Right atrium auricular region (tissue), 2 donors: Measurements from ENCODE around the gene DDHD1. TPM values are rescaled to one million over a fixed set of nuclear protein-coding genes. Genes with fewer than 3 reads are reported as not detected.
"Not testable (repeated sequence)": the region's sequence is repeated elsewhere in the genome, so short reads cannot be mapped to it uniquely, and the experiment has no call there.

Experiments
- DNase-seq: peaks from one replicate; pipeline ENCODE4 v3.0.0-alpha.2; 2019; ENCODE audit warnings: low spot score
- H3K27ac ChIP-seq, 2 donors: fragments of 200-600 bp; sonication (generic); 1 replicate in 1 of 2; 2 replicates in 1 of 2; pipeline ENCODE4 v1.5.1; 2016 to 2019
- H3K27me3 ChIP-seq, 2 donors: fragments of 200-600 bp; sonication (generic); one replicate each; pipeline versions ENCODE4 v1.5.1 to v1.6.0; 2017 to 2019
- H3K36me3 ChIP-seq: fragments of 200-600 bp; sonication (generic); one replicate; pipeline ENCODE4 v1.5.1; 2016
- H3K4me1 ChIP-seq, 2 donors: fragments of 200-600 bp; sonication (generic); one replicate each; pipeline versions ENCODE4 v1.5.1 to v1.6.0; 2017 to 2019
- H3K4me3 ChIP-seq, 2 donors: fragments of 200-600 bp; sonication (generic); 1 replicate in 1 of 2; 2 replicates in 1 of 2; pipeline ENCODE4 v1.5.1; 2017 to 2019; ENCODE audit warnings: mild to moderate bottlenecking in 1 of 2, moderate library complexity in 1 of 2
- H3K9me3 ChIP-seq, 2 donors: fragments of 200-600 bp; sonication (generic); one replicate each; pipeline ENCODE4 v1.5.1; 2019
- total RNA-seq, 2 donors: library from RNA; depleted of rRNA; stranded (reverse); fragments of >200 nt; gene quantifications; one replicate each; pipeline ENCODE4 v1.1.0, GENCODE V29; 2016
- TF ChIP-seq, protein P1 (sequence below), 2 donors: fragments of 200-600 bp; sonication (generic); IDR thresholded peaks; one replicate each; pipeline ENCODE4 v1.5.1; 2019; ENCODE audit warnings: antibody characterized with exemption in 2 of 2

DDHD1 gene
- total RNA-seq, 2 donors from 2014 or later, result 6.9 to 8.6 TPM

DNA sequence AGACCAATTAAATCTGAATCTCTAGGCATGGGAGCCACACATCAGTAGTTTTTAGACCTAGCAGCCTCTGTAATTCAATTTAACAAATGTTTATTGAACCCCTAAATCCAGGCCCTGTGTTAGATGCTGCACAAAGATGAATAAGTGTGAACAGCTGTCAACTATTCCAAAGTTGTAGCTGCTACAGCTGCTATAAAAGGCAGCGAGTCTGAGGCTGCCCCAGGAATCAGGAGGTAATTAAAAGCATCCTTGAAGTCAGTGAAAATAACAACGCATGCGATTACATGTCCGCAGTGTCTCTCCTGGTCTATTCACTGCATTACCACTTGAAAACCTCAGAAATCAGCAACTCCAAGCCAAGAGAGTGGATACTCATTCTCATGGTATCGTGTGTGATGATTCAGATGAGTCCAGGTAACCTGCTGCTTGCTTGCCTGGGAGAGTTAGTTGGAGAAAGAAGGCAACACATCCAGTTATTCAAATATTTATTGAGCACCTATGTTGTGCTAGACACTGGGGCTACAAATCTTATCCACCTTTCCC lies 34.9 kb upstream of the DDHD1 start:
- H3K9me3 ChIP-seq, result no peaks in the 10 kb centered on the region
- H3K27ac ChIP-seq, result no peak overlapping the region
- DNase-seq, result no peak
- TF ChIP-seq, protein P1, sequence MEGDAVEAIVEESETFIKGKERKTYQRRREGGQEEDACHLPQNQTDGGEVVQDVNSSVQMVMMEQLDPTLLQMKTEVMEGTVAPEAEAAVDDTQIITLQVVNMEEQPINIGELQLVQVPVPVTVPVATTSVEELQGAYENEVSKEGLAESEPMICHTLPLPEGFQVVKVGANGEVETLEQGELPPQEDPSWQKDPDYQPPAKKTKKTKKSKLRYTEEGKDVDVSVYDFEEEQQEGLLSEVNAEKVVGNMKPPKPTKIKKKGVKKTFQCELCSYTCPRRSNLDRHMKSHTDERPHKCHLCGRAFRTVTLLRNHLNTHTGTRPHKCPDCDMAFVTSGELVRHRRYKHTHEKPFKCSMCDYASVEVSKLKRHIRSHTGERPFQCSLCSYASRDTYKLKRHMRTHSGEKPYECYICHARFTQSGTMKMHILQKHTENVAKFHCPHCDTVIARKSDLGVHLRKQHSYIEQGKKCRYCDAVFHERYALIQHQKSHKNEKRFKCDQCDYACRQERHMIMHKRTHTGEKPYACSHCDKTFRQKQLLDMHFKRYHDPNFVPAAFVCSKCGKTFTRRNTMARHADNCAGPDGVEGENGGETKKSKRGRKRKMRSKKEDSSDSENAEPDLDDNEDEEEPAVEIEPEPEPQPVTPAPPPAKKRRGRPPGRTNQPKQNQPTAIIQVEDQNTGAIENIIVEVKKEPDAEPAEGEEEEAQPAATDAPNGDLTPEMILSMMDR (IDR thresholded peaks at IDR 0.05), result no peak
- no peaks in the 10 kb centered on the region for H3K27me3 ChIP-seq
- no peaks in the 10 kb centered on the region for H3K4me1 ChIP-seq
- H3K4me3 ChIP-seq, result no peak overlapping the region
- no peaks in the 10 kb centered on the region for H3K36me3 ChIP-seq

DNA sequence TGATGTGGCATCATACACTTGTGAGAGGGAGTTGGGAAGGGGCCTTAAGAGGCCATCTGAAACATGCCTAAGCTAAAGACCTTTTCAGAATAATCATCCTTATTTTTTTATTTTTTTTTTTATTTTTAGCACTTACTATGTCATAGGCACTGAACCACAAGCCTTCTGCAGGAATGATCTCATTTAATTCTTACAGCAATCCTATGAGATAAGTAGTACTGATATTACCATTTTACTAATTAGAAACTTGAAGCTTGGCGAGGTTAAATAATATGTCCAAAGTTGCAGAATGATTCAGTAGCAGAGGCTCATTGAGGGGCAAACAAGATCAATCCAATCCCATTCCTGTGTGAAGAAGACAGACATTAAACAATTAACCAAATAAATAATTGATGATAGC lies 33.4 kb upstream of the DDHD1 start:
- no peak for DNase-seq

DNA sequence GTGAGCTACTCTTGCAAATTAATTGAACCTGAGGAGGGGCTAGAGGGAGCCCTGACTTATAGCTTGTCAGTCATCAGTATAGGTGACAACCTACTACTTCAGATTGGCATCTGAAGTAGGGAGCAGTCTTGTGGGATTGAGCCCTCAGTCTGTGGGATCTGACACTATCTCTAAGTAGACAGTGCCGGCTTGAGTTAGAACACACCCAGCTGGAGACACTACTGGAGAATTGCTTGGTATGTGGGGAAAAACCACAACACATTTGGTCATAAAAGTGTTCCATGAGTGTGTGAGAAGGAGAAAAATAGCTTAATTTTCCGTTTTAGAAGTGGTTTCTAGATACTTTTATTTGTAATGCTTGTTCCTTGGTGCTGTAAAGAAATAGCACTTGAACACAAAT lies 30.5 kb upstream of the DDHD1 start:
- no peak for DNase-seq
- TF ChIP-seq, protein P1 (IDR thresholded peaks at IDR 0.05), result no peak
- no peaks in the 10 kb centered on the region for H3K36me3 ChIP-seq
- no peaks in the 10 kb centered on the region for H3K9me3 ChIP-seq
- no peaks in the 10 kb centered on the region for H3K27me3 ChIP-seq
- no peak overlapping the region for H3K4me3 ChIP-seq
- no peak overlapping the region for H3K27ac ChIP-seq
- H3K4me1 ChIP-seq, result no peaks in the 10 kb centered on the region

More for the DNA sequence above, 33.4 kb upstream of the DDHD1 start:
- Histone ChIP-seq H3K9me3 (no peaks in the 10 kb centered on the region), H3K4me1 (no peaks in the 10 kb centered on the region), H3K27ac (no peak overlapping the region), H3K27me3 (no peaks in the 10 kb centered on the region), H3K4me3 (no peak overlapping the region), H3K36me3 (no peaks in the 10 kb centered on the region)
- TF ChIP-seq, protein P1 (IDR thresholded peaks at IDR 0.05), result no peak

DNA sequence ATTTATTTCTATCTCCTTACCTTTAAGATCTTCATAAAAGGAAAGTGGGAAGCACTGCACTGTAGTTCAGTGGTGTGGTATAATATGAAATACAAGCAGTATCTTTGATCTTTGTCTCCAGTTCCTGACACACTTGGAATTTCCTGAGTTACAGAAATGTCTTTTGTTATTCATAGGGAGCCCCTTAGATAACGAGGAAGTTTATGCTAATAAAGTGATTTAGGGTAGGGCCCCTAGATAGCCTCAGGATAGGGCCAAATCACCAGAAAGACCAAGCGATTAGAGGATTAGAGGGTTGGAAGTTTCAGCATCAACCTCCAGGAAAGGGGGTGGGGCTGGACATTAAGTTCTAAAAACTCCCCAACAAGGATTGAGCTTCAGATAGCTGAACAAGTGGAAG lies 29.9 kb upstream of the DDHD1 start:
- Histone ChIP-seq H3K27ac (no peak overlapping the region), H3K4me1 (no peaks in the 10 kb centered on the region), H3K9me3 (no peaks in the 10 kb centered on the region), H3K36me3 (no peaks in the 10 kb centered on the region), H3K27me3 (no peaks in the 10 kb centered on the region), H3K4me3 (no peak overlapping the region)
- TF ChIP-seq, protein P1 (IDR thresholded peaks at IDR 0.05), result no peak
- DNase-seq, result no peak

DNA sequence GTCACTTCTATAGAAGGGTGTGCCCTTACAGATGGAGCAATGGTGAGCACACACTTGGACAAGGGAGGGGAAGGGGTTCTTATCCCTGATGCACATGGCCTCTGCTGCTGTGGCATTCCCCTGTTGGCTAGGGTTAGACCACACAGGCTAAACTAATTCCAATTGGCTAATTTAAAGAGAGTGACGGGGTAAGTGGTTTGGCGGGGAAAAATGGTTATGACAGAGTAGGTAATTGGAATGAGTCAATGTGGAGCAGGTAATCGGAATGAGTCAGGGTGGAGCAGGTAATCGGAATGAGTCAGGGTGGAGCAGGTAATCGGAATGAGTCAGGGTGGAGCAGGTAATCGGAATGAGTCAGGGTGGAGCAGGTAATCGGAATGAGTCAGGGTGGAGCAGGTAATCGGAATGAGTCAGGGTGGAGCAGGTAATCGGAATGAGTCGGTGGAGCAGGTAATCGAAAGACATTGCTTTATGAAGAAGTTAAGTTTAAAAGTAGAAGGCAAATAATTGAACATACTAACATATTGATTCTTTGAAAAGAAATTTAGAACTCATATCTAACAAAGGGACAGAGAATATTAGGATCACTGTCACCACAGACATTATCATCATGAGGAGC lies 28.4 kb upstream of the DDHD1 start:
- H3K27ac ChIP-seq, H3K27me3 ChIP-seq, H3K36me3 ChIP-seq, H3K4me1 ChIP-seq, H3K9me3 ChIP-seq, DNase-seq, H3K4me3 ChIP-seq: not testable (repeated sequence)

DNA sequence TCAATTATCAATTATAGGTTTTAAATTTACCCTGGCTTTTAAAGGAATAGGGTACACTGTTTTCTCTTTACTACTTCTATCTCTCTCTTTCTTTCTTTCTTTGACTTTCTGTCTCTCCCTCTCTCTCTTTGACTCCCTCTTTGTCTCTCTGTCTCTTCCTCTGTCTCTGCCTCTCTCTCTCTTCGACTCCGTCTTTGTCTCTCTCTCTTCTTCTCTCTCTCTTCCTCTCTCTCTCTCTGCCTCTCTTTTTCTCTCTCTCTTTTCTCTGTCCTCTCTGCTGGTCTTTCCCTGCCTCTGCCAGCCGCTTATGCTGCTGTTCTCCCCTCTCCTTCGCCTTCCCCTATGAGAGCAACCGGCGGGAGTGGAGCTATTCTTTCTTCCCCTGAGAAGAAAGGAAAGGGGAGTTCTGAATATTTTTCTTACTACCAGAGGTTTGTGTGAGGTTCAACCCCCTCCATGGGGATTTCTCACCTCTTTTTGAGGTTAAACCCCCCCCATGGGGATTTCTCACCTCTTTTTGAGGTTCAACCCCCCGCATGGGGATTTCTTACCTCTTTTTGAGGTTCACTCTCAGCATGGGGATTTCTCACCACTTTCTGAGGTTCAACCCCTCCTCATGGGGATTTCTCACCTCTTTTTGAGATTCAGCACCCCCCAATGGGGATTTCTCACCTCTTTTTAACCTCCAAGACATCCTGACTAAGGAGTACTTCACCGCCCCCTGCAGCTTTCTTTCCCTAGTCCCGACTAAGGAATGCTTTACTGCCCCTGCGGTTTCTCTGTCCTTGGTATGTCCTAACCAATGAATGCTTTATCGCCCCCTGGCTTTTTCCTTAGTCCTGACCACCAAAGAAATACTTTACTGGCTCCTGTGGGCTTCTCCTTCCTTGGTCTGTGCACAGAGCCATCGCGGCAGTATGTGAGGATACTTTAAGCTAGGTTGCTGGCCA lies 27.4 kb upstream of the DDHD1 start:
- Histone ChIP-seq H3K36me3 (no peaks in the 10 kb centered on the region), H3K27ac (no peak overlapping the region), H3K4me3 (no peak overlapping the region), H3K4me1 (no peaks in the 10 kb centered on the region), H3K9me3 (no peaks in the 10 kb centered on the region), H3K27me3 (no peaks in the 10 kb centered on the region)
- DNase-seq, result no peak
- TF ChIP-seq, protein P1 (IDR thresholded peaks at IDR 0.05), result peak in 1 of 2 donors; percentile 15

DNA sequence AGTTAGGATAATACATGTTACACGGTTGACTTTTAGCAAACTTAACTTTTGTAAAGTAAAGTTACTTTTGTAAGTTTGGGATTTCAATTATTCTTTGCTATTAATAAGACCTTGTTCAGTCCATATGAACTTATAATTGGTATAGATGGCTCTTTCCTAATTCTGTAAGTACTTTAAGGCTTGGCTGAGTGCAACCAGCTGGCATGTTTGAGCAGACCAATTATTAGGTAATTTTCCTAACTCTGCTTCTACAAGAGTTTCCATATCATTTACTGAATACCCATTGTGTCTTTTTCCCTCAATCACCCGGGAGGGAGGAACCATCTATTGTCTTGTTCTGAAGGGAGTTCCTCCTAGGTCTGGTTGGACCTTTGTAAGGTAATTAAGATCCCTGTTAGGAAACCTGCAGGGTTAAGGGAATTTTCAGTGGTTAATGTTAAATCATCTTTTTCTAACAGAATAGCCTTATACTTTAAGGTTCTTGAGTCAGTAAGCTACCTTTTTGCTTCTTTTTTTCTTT lies 26.4 kb upstream of the DDHD1 start:
- not testable (repeated sequence) for H3K9me3 ChIP-seq, H3K27me3 ChIP-seq, DNase-seq, H3K4me3 ChIP-seq, H3K27ac ChIP-seq, H3K4me1 ChIP-seq, H3K36me3 ChIP-seq
